SH-SY5Y (cell line): ENCODE results near the gene WBP1.

Experiments used
- GATA2 ChIP-seq: IDR thresholded peaks from 2 replicates; pipeline ENCODE4 v1.6.1; 2011; ENCODE audit warnings: mild to moderate bottlenecking, low read depth, low read length
- GATA3 ChIP-seq: IDR thresholded peaks from 2 replicates; pipeline ENCODE4 v1.6.1; 2011; ENCODE audit warnings: low read depth, mild to moderate bottlenecking, low read length, moderate library complexity

GRCh38 chr2:74427551-74427950 lies 30.7 kb upstream of the WBP1 start:
- TF ChIP-seq GATA2 (no peak), GATA3 (no peak)
